ENCODE results near the gene PPM1F. TPM values are rescaled to one million over a fixed set of nuclear protein-coding genes. Genes with fewer than 3 reads are reported as not detected.

PPM1F gene
- polyA plus RNA-seq, 4 donors = 33.8 to 44.9 (median 41.1) TPM

DNA sequence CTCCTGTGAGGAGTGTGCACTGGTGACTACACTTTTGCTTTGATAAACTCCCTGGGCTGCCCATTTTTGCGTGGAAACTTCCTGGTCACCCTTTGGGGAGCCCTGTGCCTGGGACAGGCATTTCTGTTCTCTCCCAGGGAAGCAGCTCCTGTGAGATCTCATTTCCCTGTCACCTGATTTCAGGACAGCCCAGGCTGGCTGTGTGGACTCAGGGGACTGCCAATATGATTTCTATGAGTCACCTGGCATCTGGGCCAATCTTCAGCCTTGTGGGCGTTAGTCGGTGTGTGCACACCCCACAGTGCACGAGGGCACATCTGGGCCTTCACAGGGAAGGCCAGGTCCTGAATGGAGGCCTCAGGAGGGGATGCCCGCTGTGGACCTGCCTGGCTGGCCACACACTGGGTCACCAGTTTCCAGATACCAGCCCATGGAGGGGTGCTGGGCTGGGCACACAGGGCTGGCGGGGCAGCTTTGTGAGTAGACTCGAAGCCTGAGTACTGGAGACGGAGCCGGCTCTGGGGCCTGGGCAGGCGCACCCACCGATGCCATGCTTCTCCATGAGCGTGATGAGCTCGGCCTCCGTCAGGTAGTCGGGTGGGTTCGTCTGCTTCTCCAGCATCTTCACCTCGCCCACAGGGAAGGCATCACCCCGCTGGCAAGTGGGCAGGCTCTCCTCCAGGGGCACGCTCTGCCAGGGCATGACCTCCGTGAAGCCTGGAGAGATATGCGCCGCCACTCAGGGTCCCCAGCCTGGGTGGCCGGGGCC lies 9.4 kb upstream of the PPM1F start:
- DNase-seq (ENCODE audit: low read depth in 4 of 4, low spot score in 2 of 4) = no peak

- no peak for DNase-seq (ENCODE audit: low read depth in 4 of 4, low spot score in 2 of 4)
Measured at GRCh38 chr22:21961127-21961867, 8.6 kb upstream of the PPM1F start.

DNA sequence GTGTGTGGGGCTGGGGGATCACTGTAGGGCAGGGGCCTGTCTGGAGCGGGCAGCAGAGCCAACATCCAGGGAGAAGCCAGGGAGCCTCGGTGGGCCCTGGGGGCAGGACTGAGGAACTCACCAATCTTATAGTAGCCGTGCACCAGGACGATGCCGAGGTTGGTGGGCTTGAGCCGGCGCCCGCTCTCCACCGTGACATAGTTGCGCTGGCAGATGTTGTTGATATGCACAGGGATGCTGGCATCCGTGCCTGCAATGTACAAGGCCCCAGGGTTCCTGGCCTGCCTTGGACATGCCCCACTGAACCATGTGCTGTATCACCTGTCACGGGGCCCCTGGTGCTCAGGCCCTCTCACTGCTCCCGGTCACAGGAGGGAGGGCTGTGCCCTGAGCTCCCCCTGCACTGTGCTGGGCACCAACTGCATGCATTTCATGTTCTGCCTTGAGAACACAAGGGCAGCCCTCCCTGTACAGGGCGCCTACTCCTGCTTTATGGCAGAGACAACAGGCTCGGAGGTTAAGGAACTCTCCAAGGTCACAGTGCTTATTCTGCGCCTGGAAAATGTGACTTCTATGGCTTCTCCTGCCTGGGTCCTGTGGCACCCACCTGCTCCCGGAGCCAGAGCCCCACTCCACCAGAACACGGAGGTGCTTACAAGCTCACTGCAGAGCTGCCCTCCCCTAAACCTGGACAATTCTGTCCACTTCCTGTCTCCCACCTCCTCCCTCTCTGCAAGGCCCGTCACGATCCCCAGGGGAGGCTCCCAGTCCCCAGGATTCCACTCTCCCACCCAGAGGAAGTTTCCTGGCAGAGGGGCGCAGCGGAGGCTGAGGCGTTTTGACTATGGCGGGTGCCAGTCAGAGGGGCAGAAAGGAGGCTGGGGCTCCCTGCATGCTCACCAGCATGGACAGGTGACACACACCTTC lies 7.8 kb upstream of the PPM1F start:
- no peak for DNase-seq (ENCODE audit: low read depth in 4 of 4, low spot score in 2 of 4)

DNA sequence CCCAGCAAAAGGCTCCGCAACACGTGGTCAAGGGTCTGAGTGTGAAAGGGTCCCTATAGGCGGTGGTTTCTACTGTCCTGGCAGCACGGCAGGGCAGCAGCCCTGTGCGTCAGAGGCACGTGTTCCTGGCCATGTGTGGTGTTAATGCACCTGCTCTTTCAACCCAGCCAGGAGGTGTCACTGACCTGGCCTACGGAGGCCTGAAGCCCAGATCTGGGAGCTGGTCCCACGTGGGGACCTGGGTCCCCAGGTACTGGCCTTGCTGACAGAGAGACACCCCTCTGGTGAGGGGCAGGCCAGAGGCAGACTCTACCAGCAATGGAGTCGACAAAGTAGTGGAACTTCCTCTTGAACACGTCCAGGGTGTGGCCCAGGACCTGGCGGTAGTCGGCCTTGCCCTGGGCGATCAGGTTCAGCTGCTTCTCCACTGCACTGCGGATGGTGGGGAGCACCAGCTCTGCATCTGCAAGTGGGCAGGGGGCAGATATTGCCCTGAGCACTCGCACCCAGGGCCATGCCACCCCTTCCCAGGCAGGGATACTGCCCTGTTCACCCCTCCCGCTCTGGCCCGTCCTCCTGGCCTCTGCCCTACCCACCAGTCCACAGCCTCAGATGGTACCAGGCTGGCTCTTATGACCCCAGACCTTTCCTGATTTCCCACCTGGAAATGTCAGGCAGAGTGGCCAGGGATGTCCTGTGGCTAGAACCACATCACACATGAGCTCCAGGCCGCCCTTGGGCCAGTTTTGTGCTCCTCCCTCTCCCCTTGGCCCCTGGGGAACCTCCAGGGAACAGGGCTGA lies 6.8 kb upstream of the PPM1F start:
- no peak for DNase-seq (ENCODE audit: low read depth in 4 of 4, low spot score in 2 of 4)

GRCh38 chr22:21958360-21959273 lies 6.0 kb upstream of the PPM1F start:
- no peak for DNase-seq (ENCODE audit: low read depth in 4 of 4, low spot score in 2 of 4)

DNA sequence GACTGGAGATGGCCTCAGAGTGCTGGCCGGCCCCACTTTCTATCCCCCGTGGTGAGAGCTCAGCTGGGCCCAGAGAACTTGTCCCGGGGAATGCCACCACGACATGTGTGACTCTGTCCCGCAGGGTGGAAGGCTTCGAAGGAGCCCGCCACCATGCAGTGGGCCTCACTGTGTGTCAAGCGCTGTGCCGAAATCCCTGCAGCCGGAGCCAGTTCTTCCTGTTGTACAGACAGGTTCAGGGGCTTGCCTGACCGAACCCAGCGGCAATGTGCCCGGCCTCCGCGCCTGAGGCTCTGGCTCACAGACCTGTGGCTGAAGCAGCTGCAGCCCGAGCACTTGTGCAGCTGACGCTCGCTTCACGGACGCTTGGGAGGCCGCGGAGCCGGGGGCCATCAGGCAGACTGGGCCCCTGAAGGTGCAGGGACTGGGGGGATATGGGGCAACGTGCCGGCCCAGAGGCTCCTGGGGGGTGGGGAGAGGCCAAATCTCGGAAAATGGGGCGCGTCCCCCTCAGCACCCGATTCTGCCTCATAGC lies 650 bp downstream of the PPM1F start:
- DNase-seq (ENCODE audit: low read depth in 4 of 4, low spot score in 2 of 4) = no peak

GRCh38 chr22:21951062-21951461 lies 1.6 kb downstream of the PPM1F start:
- DNase-seq (ENCODE audit: low read depth in 4 of 4, low spot score in 2 of 4) = no peak

DNA sequence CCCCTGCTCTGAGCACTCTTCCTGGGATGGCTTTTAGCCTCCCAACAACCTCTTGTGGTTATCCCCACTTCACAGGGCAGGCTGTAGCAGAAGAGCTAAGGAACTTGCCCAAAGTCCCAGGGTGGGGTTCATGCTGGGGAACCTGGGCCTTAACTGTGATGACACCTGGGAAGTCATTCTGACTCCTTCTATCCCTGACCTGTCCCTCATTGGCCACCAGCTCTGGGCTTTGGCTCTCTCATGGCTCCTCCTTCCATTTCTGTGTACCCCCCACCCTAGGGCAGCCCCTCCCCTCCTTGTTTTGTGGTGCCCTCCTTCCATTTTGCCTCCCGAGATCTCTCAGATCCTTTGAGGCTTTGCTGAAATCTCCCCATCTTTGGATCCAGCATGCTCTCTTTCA lies 2.7 kb downstream of the PPM1F start:
- DNase-seq (ENCODE audit: low read depth in 4 of 4, low spot score in 2 of 4) = no peak

GRCh38 chr22:21949569-21949918 lies 3.1 kb downstream of the PPM1F start:
- DNase-seq (ENCODE audit: low read depth in 4 of 4, low spot score in 2 of 4) = no peak

GRCh38 chr22:21948824-21949568 lies 3.7 kb downstream of the PPM1F start:
- DNase-seq (ENCODE audit: low read depth in 4 of 4, low spot score in 2 of 4) = no peak

DNA sequence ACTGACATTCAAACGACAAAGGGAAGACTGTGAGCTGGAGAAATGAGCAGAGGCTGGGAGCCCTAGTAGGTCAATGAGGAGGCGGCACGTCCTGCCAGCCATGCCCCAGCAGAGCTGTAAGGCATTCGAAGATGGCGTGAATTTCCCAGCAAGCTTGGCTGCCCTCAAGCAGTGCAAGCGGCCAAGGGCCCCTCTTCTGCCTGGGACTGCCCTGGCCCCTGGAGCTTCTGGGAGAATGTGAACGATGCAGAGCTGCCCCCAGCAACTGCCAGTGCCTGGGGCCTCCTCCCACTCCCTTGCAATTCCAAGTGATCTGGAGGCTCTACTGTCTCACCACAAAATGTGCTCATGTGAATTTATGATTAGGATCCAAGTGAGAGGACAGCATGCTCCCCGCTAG lies 4.3 kb downstream of the PPM1F start:
- DNase-seq (ENCODE audit: low read depth in 4 of 4, low spot score in 2 of 4) = no peak

GRCh38 chr22:21947040-21948014 lies 5.3 kb downstream of the PPM1F start:
- DNase-seq (ENCODE audit: low read depth in 4 of 4, low spot score in 2 of 4) = no peak

DNA sequence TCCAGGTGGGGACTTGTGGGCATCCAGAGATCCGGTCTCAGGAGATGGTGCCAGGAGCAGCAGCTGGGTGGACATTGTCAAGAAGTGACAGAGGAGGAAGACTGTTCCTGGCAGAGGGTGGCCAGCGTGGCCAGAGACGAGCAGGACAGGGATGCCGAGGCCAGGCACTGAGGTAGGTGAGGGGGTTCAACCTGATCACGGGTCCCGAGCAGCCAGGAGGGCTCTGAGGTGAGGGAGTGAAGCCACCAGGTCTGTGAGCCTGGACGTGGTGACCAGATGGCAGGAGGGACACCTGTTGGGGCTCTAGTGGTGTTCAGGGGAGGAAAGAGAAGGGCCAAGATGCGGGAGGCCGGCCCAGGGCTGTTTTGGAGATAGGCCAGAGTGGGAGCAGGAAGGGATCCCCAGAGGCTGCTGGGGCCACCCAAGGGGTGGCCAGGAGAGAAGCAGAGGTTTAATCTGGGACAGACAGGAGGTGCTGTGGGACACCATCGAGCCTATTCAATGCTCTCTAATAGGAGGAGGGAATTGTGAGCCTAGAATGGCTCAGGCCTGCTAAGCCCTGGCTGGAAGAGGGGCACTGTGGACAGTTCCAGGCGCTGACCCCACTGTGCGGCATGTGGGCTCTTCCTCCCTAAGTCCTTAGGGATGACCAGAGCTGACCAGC lies 6.3 kb downstream of the PPM1F start:
- DNase-seq (ENCODE audit: low read depth in 4 of 4, low spot score in 2 of 4) = no peak

DNA sequence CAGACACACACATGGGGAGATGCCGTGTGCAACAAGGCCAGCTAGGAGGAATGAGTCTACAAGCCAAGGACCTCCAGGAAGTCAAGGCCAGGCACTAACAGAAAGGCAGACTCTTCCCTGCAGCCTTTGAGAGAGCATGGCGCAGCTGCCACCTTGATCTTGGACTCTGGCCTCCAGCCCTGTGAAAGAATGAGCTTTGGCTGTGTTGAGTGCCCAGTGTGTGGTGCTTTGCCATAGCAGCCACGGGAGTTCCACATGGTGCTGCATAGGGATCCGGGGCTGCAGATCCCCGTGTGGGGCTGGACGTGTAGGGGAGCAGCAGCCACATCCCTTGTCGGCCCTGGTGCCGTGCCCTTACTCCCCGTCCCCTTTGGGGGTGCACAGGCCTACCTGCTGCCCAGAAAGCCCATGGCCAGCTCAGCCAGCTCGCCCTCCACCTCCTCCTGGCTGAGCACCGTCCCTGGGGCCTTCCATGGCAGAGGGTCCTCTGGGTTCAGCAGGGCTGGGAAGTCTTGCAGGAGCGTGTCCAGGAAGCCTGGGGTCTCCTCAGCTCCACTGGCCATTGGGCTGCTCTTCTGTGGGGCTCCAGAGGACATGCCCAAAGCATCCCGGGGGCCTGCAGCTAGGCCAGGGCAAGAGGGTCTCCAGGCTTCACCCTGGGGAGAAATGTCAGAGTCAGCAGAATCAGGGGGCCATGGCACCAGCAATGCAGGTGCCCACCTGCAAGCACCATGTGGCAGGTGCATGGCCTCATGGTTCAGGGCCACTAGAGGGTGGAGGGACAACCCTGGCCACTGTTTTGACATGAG lies 7.0 kb downstream of the PPM1F start:
- DNase-seq (ENCODE audit: low read depth in 4 of 4, low spot score in 2 of 4) = no peak

DNA sequence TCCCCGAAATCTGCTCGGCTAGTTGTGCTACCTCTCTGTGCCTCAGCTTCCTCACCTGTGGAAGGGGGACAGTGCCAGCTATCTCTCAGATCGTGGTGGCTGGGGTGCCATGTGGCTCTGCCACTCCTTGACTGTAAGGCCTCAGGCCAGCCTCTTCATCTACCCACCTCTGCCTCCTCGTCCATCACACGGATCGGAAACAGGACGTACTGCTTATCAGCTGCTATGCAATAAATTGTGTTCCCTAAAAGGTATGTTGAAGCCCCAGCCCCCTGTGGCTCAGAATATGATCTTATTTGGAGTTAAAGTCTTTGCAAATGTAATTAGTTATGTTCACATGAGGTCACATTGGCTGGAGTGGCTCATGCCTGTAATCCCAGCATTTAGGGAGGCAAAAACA lies 7.8 kb downstream of the PPM1F start:
- DNase-seq (ENCODE audit: low read depth in 4 of 4, low spot score in 2 of 4) = no peak
